Activated effector memory CD4-positive, alpha-beta T cell treated with Interleukin-2 at 50 U/mL for 16 hours (primary cell): ENCODE results near the gene ITPR1.

ENCODE experiments used
- DNase-seq: peaks from one replicate; pipeline ENCODE4 v3.0.0-alpha.2; 2020

ITPR1 gene

GRCh38 chr3:4690277-4690676 is 197.1 kb downstream of the ITPR1 start:
- no peak for DNase-seq

- no peak for DNase-seq
These were observed 200.5 kb downstream of the ITPR1 start for GRCh38 chr3:4693620-4694019.

- no peak for DNase-seq
These were observed 202.7 kb downstream of the ITPR1 start for GRCh38 chr3:4695846-4696245.

GRCh38 chr3:4696266-4696665 is 203.1 kb downstream of the ITPR1 start:
- no peak for DNase-seq

- no peak for DNase-seq
These were observed 205.1 kb downstream of the ITPR1 start for GRCh38 chr3:4698125-4698821.

GRCh38 chr3:4703054-4703480 is 209.9 kb downstream of the ITPR1 start:
- no peak for DNase-seq

- DNase-seq, result no peak
These were observed 211.4 kb downstream of the ITPR1 start for GRCh38 chr3:4704552-4704951.

GRCh38 chr3:4707324-4707723 is 214.2 kb downstream of the ITPR1 start:
- no peak for DNase-seq

GRCh38 chr3:4708230-4708629 is 215.1 kb downstream of the ITPR1 start:
- no peak for DNase-seq

GRCh38 chr3:4709341-4709740 is 216.2 kb downstream of the ITPR1 start:
- DNase-seq, result no peak

GRCh38 chr3:4710191-4710590 is 217.0 kb downstream of the ITPR1 start:
- no peak for DNase-seq

GRCh38 chr3:4711680-4711992 is 218.5 kb downstream of the ITPR1 start:
- DNase-seq, result no peak

- DNase-seq, result no peak
These were observed 219.0 kb downstream of the ITPR1 start for GRCh38 chr3:4712109-4712508.

GRCh38 chr3:4714045-4714444 is 220.9 kb downstream of the ITPR1 start:
- no peak for DNase-seq

- no peak for DNase-seq
These were observed 223.1 kb downstream of the ITPR1 start for GRCh38 chr3:4716266-4716665.

- no peak for DNase-seq
These were observed 223.7 kb downstream of the ITPR1 start for GRCh38 chr3:4716706-4717362.

- DNase-seq, result no peak
These were observed 224.2 kb downstream of the ITPR1 start for GRCh38 chr3:4717363-4717740.

- no peak for DNase-seq
These were observed 225.1 kb downstream of the ITPR1 start for GRCh38 chr3:4718179-4718736.

- DNase-seq, result no peak
These were observed 225.9 kb downstream of the ITPR1 start for GRCh38 chr3:4719046-4719501.

- no peak for DNase-seq
These were observed 227.3 kb downstream of the ITPR1 start for GRCh38 chr3:4720316-4721075.

- no peak for DNase-seq
These were observed 228.4 kb downstream of the ITPR1 start for GRCh38 chr3:4721511-4721911.

- no peak for DNase-seq
These were observed 229.0 kb downstream of the ITPR1 start for GRCh38 chr3:4722103-4722502.

GRCh38 chr3:4724051-4724629 is 231.0 kb downstream of the ITPR1 start:
- DNase-seq, result no peak
